ENCODE measurements around the gene CCDC169. TPM values are rescaled to one million over a fixed set of nuclear protein-coding genes. Genes with fewer than 3 reads are reported as not detected.

The CCDC169 gene
- total RNA-seq, 1 donor from 2014 or later, result 7.0 TPM

DNA sequence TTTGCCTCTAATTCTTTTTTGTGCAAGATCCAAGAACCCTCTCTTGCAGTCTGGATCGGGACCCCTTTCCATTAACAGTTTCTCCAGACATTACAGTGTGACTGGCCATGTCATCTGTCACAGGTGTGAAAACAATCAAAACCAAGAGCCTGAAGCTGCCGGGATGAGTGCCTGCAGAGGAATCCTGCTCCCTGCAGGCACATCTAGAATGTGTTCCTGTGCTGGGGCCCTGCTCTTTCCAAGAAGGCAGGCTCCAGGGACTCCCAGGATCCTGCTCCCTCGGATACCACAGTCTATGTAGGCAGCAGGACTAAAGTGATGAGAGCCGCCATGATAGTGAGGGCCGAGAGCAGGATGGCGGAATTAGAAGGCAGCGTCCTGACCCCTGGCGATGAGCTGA lies 38.8 kb downstream of the CCDC169 start:
- Mint-ChIP-seq H3K4me1 (ENCODE audit: low read depth, unreplicated experiment) (no peaks in the 10 kb centered on the region), H3K36me3 (ENCODE audit: unreplicated experiment) (peaks cover 4% of the 10 kb centered on the region), H3K27me3 (ENCODE audit: unreplicated experiment) (no peaks in the 10 kb centered on the region), H3K4me3 (ENCODE audit: unreplicated experiment) (no peak overlapping the region), H3K27ac (ENCODE audit: unreplicated experiment) (no peak overlapping the region), H3K9me3 (ENCODE audit: unreplicated experiment) (no peaks in the 10 kb centered on the region)
- DNase-seq, result no peak
- TF ChIP-seq, protein P1, sequence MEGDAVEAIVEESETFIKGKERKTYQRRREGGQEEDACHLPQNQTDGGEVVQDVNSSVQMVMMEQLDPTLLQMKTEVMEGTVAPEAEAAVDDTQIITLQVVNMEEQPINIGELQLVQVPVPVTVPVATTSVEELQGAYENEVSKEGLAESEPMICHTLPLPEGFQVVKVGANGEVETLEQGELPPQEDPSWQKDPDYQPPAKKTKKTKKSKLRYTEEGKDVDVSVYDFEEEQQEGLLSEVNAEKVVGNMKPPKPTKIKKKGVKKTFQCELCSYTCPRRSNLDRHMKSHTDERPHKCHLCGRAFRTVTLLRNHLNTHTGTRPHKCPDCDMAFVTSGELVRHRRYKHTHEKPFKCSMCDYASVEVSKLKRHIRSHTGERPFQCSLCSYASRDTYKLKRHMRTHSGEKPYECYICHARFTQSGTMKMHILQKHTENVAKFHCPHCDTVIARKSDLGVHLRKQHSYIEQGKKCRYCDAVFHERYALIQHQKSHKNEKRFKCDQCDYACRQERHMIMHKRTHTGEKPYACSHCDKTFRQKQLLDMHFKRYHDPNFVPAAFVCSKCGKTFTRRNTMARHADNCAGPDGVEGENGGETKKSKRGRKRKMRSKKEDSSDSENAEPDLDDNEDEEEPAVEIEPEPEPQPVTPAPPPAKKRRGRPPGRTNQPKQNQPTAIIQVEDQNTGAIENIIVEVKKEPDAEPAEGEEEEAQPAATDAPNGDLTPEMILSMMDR (IDR thresholded peaks at IDR 0.05; ENCODE audit: partially characterized antibody, unreplicated experiment), result no peak

DNA sequence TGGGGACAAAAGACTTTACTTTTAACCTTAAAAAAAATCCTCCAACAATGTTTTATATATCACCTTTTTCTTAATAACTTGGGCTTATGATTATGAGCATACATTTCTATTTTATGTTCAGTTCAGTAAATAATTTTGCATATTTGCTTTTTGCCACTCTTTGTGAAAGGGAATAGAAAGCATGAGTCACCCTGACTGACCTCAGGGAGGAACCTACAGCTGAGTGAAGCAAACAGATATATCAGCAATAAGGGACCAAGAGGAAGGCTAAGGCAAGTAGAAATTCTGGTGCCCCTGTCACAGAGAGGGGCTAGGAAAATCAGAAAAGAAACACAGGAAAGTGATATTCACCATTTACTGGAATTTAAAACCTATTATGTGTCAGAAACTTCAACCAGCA lies 46.1 kb downstream of the CCDC169 start:
- no peak overlapping the region for H3K4me3 Mint-ChIP-seq (ENCODE audit: unreplicated experiment)
- no peak overlapping the region for H3K27ac Mint-ChIP-seq (ENCODE audit: unreplicated experiment)
- H3K4me1 Mint-ChIP-seq (ENCODE audit: low read depth, unreplicated experiment), result no peaks in the 10 kb centered on the region
- no peaks in the 10 kb centered on the region for H3K9me3 Mint-ChIP-seq (ENCODE audit: unreplicated experiment)
- TF ChIP-seq, protein P1 (IDR thresholded peaks at IDR 0.05; ENCODE audit: partially characterized antibody, unreplicated experiment), result no peak
- no peak for DNase-seq
- peaks cover 15% of the 10 kb centered on the region for H3K36me3 Mint-ChIP-seq (ENCODE audit: unreplicated experiment)
- no peaks in the 10 kb centered on the region for H3K27me3 Mint-ChIP-seq (ENCODE audit: unreplicated experiment)

DNA sequence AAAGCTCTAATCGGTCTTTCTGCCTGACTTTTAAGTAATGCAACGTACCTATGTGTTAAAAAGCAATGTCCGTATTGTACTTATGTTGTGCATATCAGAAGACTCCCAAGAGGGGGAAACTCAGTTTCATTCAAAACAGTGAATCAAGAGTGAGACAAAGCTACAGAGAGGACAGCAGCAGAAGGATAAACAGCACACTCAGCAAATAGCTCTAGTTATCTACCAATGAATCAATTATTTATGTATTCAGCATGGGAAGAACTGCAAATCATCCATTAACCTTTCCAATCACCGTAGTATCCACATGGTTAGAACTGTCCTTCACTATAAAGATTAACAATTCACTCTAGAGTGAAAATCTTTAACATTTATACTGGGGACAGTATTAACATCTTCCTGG lies 46.6 kb downstream of the CCDC169 start:
- Mint-ChIP-seq H3K27ac (ENCODE audit: unreplicated experiment) (no peak overlapping the region), H3K27me3 (ENCODE audit: unreplicated experiment) (no peaks in the 10 kb centered on the region), H3K4me1 (ENCODE audit: low read depth, unreplicated experiment) (no peaks in the 10 kb centered on the region), H3K9me3 (ENCODE audit: unreplicated experiment) (no peaks in the 10 kb centered on the region), H3K4me3 (ENCODE audit: unreplicated experiment) (no peak overlapping the region), H3K36me3 (ENCODE audit: unreplicated experiment) (peaks cover 18% of the 10 kb centered on the region)
- TF ChIP-seq, protein P1 (IDR thresholded peaks at IDR 0.05; ENCODE audit: partially characterized antibody, unreplicated experiment), result no peak
- DNase-seq, result no peak

DNA sequence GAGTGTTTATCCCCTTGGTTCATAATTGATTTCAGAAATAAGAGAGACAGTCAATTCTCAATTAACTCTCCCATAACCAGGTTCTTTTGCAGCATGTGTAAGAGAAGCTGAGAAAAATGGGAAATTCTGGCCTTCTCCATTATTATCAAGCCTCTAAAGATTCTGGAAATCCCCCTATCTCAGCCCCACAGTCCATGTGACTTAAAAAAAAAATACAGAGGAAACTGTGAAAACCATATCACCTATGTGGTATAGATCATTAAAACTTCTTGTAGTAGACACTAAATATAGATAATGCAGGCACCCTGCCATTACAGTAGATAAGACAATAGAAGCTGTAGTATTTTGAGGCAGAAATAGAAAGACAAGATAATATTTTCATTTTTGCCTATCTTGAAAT lies 48.9 kb downstream of the CCDC169 start:
- H3K27me3 Mint-ChIP-seq (ENCODE audit: unreplicated experiment), result no peaks in the 10 kb centered on the region
- TF ChIP-seq, protein P1 (IDR thresholded peaks at IDR 0.05; ENCODE audit: partially characterized antibody, unreplicated experiment), result no peak
- H3K9me3 Mint-ChIP-seq (ENCODE audit: unreplicated experiment), result no peaks in the 10 kb centered on the region
- DNase-seq, result no peak
- H3K4me3 Mint-ChIP-seq (ENCODE audit: unreplicated experiment), result no peak overlapping the region
- H3K27ac Mint-ChIP-seq (ENCODE audit: unreplicated experiment), result no peak overlapping the region
- H3K4me1 Mint-ChIP-seq (ENCODE audit: low read depth, unreplicated experiment), result no peaks in the 10 kb centered on the region
- peaks cover 17% of the 10 kb centered on the region for H3K36me3 Mint-ChIP-seq (ENCODE audit: unreplicated experiment)

DNA sequence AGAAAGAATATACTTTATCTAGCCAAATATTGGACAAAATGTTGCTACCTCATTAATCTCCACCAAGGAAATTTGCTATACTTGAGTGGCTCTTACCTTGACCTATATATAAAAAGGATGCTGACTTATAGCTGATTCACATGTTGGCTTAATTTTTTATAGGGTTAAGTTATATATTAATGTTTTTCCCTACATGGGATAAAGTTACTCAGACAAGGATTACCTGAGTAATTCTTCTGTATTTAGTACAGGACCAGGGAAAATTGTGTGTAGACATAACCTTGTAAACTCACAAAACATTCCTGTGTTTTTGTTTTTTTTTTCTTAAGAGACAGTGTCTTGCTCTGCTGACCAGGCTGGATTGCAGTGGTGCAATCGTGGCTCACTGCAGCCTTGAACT lies 52.6 kb downstream of the CCDC169 start:
- no peak for DNase-seq
- TF ChIP-seq, protein P1 (IDR thresholded peaks at IDR 0.05; ENCODE audit: partially characterized antibody, unreplicated experiment), result no peak
- peaks cover 17% of the 10 kb centered on the region for H3K36me3 Mint-ChIP-seq (ENCODE audit: unreplicated experiment)
- no peak overlapping the region for H3K4me3 Mint-ChIP-seq (ENCODE audit: unreplicated experiment)
- H3K27me3 Mint-ChIP-seq (ENCODE audit: unreplicated experiment), result no peaks in the 10 kb centered on the region
- H3K4me1 Mint-ChIP-seq (ENCODE audit: low read depth, unreplicated experiment), result no peaks in the 10 kb centered on the region
- no peak overlapping the region for H3K27ac Mint-ChIP-seq (ENCODE audit: unreplicated experiment)
- no peaks in the 10 kb centered on the region for H3K9me3 Mint-ChIP-seq (ENCODE audit: unreplicated experiment)
